HG03565 (cell line): ENCODE measurements around the gene AKIRIN2.

Source experiments
- ATAC-seq: cut with Tn5 transposase; IDR thresholded peaks from one replicate; pipeline ENCODE4 v1.9.1; 2021; ENCODE audit warnings: mild to moderate bottlenecking, moderate library complexity; ENCODE audit not compliant: unreplicated experiment

AKIRIN2 gene

GRCh38 chr6:87701676-87702588, at the start of gene AKIRIN2:
Gene AKIRIN2, minus strand, starts transcription at chr6:87702233. Its CDS starts 549 bp downstream, at chr6:87701684.
- ATAC-seq = peak; percentile 47

GRCh38 chr6:87747646-87748045, 45.6 kb upstream of the AKIRIN2 start:
- ATAC-seq = no peak

- ATAC-seq = no peak
Measured at GRCh38 chr6:87745966-87746721, 44.1 kb upstream of the AKIRIN2 start.

GRCh38 chr6:87743454-87743853, 41.4 kb upstream of the AKIRIN2 start:
- no peak for ATAC-seq

GRCh38 chr6:87742106-87742505, 40.1 kb upstream of the AKIRIN2 start:
- ATAC-seq = peak; percentile 60

- ATAC-seq = no peak
Measured at GRCh38 chr6:87741001-87741650, 39.1 kb upstream of the AKIRIN2 start.

GRCh38 chr6:87738744-87739143, 36.7 kb upstream of the AKIRIN2 start:
- ATAC-seq = no peak

GRCh38 chr6:87738000-87738399, 36.0 kb upstream of the AKIRIN2 start:
- peak; percentile 47 for ATAC-seq

GRCh38 chr6:87736809-87737540, 34.9 kb upstream of the AKIRIN2 start:
- ATAC-seq = peak; percentile 44

- ATAC-seq = peak; percentile 69
Measured at GRCh38 chr6:87731818-87732661, 30.0 kb upstream of the AKIRIN2 start.

- no peak for ATAC-seq
Measured at GRCh38 chr6:87731080-87731479, 29.0 kb upstream of the AKIRIN2 start.

GRCh38 chr6:87729965-87730719, 28.1 kb upstream of the AKIRIN2 start:
- no peak for ATAC-seq

GRCh38 chr6:87728706-87729105, 26.7 kb upstream of the AKIRIN2 start:
- ATAC-seq = no peak

GRCh38 chr6:87724983-87725811, 23.2 kb upstream of the AKIRIN2 start:
- peak; percentile 68 for ATAC-seq

- ATAC-seq = peak; percentile 33
Measured at GRCh38 chr6:87723170-87724078, 21.4 kb upstream of the AKIRIN2 start.

GRCh38 chr6:87722540-87723169, 20.6 kb upstream of the AKIRIN2 start:
- ATAC-seq = no peak

GRCh38 chr6:87721311-87721710, 19.3 kb upstream of the AKIRIN2 start:
- no peak for ATAC-seq
